ENCODE results near the gene BANF2.

GRCh38 chr20:17771206-17772004 is 71.6 kb downstream of the BANF2 start:
- no peak for TF ChIP-seq CTCF (IDR thresholded peaks at IDR 0.05)
- TF ChIP-seq POLR2A (IDR thresholded peaks at IDR 0.05): no peak

All from heart left ventricle (tissue), 13 donors.